Coronary artery (tissue), 2 donors: Measurements from ENCODE around the gene RIMKLB.

Source experiments
- DNase-seq: peaks from one replicate; pipeline ENCODE4 v3.0.0-alpha.2; 2017; ENCODE audit warnings: low spot score
- H3K27ac ChIP-seq, 2 donors: fragments of 200-600 bp; sonication (generic); one replicate each; pipeline ENCODE4 v1.5.1; 2016 to 2019
- H3K4me3 ChIP-seq: fragments of 200-600 bp; sonication (generic); 2 replicates; pipeline ENCODE4 v1.5.1; 2016; ENCODE audit warnings: mild to moderate bottlenecking, moderate library complexity
- CTCF ChIP-seq: fragments of 200-600 bp; sonication (generic); IDR thresholded peaks from one replicate; pipeline ENCODE4 v1.5.1; 2019; ENCODE audit warnings: antibody characterized with exemption

The RIMKLB gene

DNA sequence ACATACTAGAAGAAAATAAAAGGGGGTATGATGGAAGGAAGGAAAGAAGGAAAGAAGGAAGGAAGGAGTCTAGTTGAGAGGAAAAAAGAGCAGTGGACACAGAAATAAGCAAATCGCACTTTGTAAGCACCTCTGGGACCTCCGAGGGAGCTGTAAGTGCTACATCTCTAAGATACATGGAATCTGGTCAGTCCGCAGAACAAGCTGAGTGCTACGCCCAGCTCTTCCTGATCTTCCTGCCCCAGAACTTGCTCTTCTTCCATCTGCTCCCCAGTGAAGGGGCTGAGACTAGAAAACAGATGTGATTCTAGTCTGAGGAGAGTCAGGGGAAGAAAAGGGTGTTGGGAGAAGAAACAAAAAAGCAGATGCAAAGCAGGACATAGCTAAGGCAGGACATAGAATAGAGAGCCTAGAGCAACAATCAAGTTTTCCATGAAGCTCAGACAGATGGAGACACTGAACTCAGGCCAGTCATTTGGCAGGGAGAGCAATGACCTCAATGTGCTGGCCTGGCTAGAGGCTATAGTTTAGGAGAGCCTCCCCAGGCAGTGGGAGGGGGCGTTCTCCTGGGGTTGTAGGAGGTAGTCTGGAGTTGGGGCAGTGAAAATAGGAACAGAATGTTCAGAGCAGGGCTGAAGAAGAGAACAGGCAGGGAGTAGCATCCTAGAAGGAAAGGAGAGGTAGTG, 33.4 kb upstream of the RIMKLB start:
- peak; percentile 80 for DNase-seq
- no peak for TF ChIP-seq CTCF
- Histone ChIP-seq H3K4me3 (no peak overlapping the region), H3K27ac (peak overlapping the region; percentile 5 to 76)

- Histone ChIP-seq H3K4me3 (no peak overlapping the region), H3K27ac (no peak overlapping the region)
- no peak for TF ChIP-seq CTCF
- no peak for DNase-seq
These were observed 32.0 kb upstream of the RIMKLB start for GRCh38 chr12:8665759-8666158.

- H3K4me3 ChIP-seq, result no peak overlapping the region
- no peak for TF ChIP-seq CTCF
- no peak overlapping the region for H3K27ac ChIP-seq
- DNase-seq, result no peak
These were observed 30.5 kb upstream of the RIMKLB start for GRCh38 chr12:8667270-8667669.

GRCh38 chr12:8668441-8668840, 29.4 kb upstream of the RIMKLB start:
- H3K27ac ChIP-seq, result no peak overlapping the region
- no peak for TF ChIP-seq CTCF
- H3K4me3 ChIP-seq, result no peak overlapping the region
- DNase-seq, result no peak

- Histone ChIP-seq H3K4me3 (no peak overlapping the region), H3K27ac (no peak overlapping the region)
- TF ChIP-seq CTCF, result no peak
- no peak for DNase-seq
These were observed 25.4 kb upstream of the RIMKLB start for GRCh38 chr12:8672381-8672780.

- no peak overlapping the region for H3K27ac ChIP-seq
- DNase-seq, result no peak
- no peak for TF ChIP-seq CTCF
- no peak overlapping the region for H3K4me3 ChIP-seq
These were observed 22.2 kb upstream of the RIMKLB start for GRCh38 chr12:8675591-8676036.

GRCh38 chr12:8676651-8677050, 21.1 kb upstream of the RIMKLB start:
- Histone ChIP-seq H3K27ac (no peak overlapping the region), H3K4me3 (no peak overlapping the region)
- TF ChIP-seq CTCF, result no peak
- no peak for DNase-seq
